ENCODE measurements around the gene BFAR.

DNA sequence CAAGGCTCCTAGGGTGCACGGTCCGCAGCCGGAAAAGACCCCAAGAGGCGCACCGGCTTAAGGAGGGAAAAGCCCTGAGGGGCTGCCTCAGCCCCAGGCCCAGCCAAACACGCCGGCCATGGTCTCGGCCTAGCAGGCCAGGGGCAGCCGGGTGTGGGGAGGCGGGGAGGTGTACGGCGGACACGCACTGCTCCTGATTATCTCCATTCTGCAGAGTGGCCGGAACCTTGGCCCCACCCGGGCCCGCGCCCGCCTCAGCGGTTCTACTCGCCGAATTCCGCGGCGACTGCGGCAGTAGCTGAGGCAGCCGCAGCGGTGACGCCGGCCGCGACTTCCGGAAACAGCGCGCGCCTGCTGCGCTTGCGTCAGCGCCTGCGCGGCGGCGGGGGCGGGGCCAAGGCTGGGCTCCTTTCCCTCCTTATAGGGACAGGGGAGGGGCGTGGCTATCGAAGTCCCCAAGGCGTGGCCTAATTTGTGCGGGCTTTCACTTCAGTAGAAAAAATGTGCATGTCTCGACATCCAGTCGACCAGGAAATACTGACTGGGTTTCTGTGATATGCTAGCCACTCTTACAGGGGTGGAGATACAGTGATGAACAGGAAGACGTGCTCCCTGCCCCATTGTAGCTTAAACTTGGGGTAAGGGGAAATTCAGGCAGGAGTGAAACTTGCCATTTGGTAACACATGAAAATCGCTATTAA, 2.7 kb upstream of the BFAR start, which contains the start of gene PARN:
- TF ChIP-seq, protein P1, sequence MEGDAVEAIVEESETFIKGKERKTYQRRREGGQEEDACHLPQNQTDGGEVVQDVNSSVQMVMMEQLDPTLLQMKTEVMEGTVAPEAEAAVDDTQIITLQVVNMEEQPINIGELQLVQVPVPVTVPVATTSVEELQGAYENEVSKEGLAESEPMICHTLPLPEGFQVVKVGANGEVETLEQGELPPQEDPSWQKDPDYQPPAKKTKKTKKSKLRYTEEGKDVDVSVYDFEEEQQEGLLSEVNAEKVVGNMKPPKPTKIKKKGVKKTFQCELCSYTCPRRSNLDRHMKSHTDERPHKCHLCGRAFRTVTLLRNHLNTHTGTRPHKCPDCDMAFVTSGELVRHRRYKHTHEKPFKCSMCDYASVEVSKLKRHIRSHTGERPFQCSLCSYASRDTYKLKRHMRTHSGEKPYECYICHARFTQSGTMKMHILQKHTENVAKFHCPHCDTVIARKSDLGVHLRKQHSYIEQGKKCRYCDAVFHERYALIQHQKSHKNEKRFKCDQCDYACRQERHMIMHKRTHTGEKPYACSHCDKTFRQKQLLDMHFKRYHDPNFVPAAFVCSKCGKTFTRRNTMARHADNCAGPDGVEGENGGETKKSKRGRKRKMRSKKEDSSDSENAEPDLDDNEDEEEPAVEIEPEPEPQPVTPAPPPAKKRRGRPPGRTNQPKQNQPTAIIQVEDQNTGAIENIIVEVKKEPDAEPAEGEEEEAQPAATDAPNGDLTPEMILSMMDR (IDR thresholded peaks at IDR 0.05; ENCODE audit: low read length): no peak
- no peak for TF ChIP-seq EZH2 (IDR thresholded peaks at IDR 0.05; ENCODE audit: borderline replicate concordance, low read length)
